ENCODE data around the gene BCL3. TPM values are rescaled to one million over a fixed set of nuclear protein-coding genes. Genes with fewer than 3 reads are reported as not detected.
"Not testable (repeated sequence)": the region's sequence is repeated elsewhere in the genome, so short reads cannot be mapped to it uniquely, and the experiment has no call there.

The BCL3 gene
- polyA plus RNA-seq, 5 donors: 7.8 to 17.7 (median 13.4) TPM

GRCh38 chr19:44757735-44758505, 9.4 kb downstream of the BCL3 start:
- peak; percentile 73 to 80 for DNase-seq

- DNase-seq: no peak
Measured at GRCh38 chr19:44758596-44758995, 10.1 kb downstream of the BCL3 start.

GRCh38 chr19:44759083-44759804, 10.7 kb downstream of the BCL3 start:
- no peak for DNase-seq

- DNase-seq: no peak
Measured at GRCh38 chr19:44762038-44762437, 13.5 kb downstream of the BCL3 start.

GRCh38 chr19:44765033-44765948, 16.8 kb downstream of the BCL3 start:
- DNase-seq: no peak

GRCh38 chr19:44765949-44766335, 17.4 kb downstream of the BCL3 start:
- DNase-seq: no peak

GRCh38 chr19:44767295-44768180, 19.0 kb downstream of the BCL3 start:
- DNase-seq: no peak

- peak; percentile 83 to 86 for DNase-seq
Measured at GRCh38 chr19:44770550-44771257, 22.2 kb downstream of the BCL3 start.

GRCh38 chr19:44772144-44772543, 23.6 kb downstream of the BCL3 start:
- DNase-seq: not testable (repeated sequence)

- no peak for DNase-seq
Measured at GRCh38 chr19:44772959-44773358, 24.5 kb downstream of the BCL3 start.

GRCh38 chr19:44775676-44776240, 27.2 kb downstream of the BCL3 start:
- DNase-seq: no peak

- no peak for DNase-seq
Measured at GRCh38 chr19:44776402-44777096, 28.0 kb downstream of the BCL3 start.

GRCh38 chr19:44777715-44778347, 29.3 kb downstream of the BCL3 start, which contains the start of gene CBLC:
CBLC (plus strand) TSS chr19:44777890; CDS start chr19:44777932, 42 bp downstream.
- no peak for DNase-seq

GRCh38 chr19:44779150-44779549, 30.6 kb downstream of the BCL3 start:
- DNase-seq: no peak

GRCh38 chr19:44781694-44782093, 33.2 kb downstream of the BCL3 start:
- not testable (repeated sequence) for DNase-seq

GRCh38 chr19:44782729-44783128, 34.2 kb downstream of the BCL3 start:
- no peak for DNase-seq

- no peak for DNase-seq
Measured at GRCh38 chr19:44783545-44783944, 35.0 kb downstream of the BCL3 start.

- DNase-seq: no peak
Measured at GRCh38 chr19:44785271-44785670, 36.8 kb downstream of the BCL3 start.

- DNase-seq: no peak
Measured at GRCh38 chr19:44785993-44786392, 37.5 kb downstream of the BCL3 start.

Measured in right lung (tissue), 5 donors.